ENCODE data around the gene LNX2.

- TF ChIP-seq, protein P1, sequence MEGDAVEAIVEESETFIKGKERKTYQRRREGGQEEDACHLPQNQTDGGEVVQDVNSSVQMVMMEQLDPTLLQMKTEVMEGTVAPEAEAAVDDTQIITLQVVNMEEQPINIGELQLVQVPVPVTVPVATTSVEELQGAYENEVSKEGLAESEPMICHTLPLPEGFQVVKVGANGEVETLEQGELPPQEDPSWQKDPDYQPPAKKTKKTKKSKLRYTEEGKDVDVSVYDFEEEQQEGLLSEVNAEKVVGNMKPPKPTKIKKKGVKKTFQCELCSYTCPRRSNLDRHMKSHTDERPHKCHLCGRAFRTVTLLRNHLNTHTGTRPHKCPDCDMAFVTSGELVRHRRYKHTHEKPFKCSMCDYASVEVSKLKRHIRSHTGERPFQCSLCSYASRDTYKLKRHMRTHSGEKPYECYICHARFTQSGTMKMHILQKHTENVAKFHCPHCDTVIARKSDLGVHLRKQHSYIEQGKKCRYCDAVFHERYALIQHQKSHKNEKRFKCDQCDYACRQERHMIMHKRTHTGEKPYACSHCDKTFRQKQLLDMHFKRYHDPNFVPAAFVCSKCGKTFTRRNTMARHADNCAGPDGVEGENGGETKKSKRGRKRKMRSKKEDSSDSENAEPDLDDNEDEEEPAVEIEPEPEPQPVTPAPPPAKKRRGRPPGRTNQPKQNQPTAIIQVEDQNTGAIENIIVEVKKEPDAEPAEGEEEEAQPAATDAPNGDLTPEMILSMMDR (IDR thresholded peaks at IDR 0.05; ENCODE audit: low read length) = no peak
- TF ChIP-seq EZH2 (IDR thresholded peaks at IDR 0.05; ENCODE audit: borderline replicate concordance, low read length) = no peak
Measured at GRCh38 chr13:27657724-27658123, 37.4 kb upstream of the LNX2 start.
